Cardiac muscle cell (in vitro differentiated cells and primary cell): ENCODE data around the gene IGF2. TPM values are rescaled to one million over a fixed set of nuclear protein-coding genes. Genes with fewer than 3 reads are reported as not detected.
"Not testable (repeated sequence)": the region's sequence is repeated elsewhere in the genome, so short reads cannot be mapped to it uniquely, and the experiment has no call there.

Experiments
- DNase-seq, 2 donors: peaks; one replicate each; pipeline versions ENCODE4 v3.0.0 to v3.0.0-alpha.2; 2010 to 2017; ENCODE audit warnings: low read depth in 1 of 2, low spot score in 1 of 2
- H3K27ac ChIP-seq: fragments of 200-600 bp; sonication (generic); 2 replicates; pipeline ENCODE4 v1.5.1; 2016
- H3K27me3 ChIP-seq: fragments of 200-600 bp; sonication (generic); 2 replicates; pipeline ENCODE4 v1.6.0; 2016; ENCODE audit warnings: control low read depth
- H3K36me3 ChIP-seq: fragments of 200-600 bp; sonication (generic); 2 replicates; pipeline ENCODE4 v1.5.1; 2016; ENCODE audit warnings: control low read depth
- H3K4me1 ChIP-seq: fragments of 200-600 bp; sonication (generic); 2 replicates; pipeline ENCODE4 v1.8.1; 2017; ENCODE audit warnings: low read depth, mild to moderate bottlenecking, mixed run types
- H3K4me3 ChIP-seq: fragments of 200-600 bp; sonication (generic); 2 replicates; pipeline ENCODE4 v1.5.1; 2016; ENCODE audit warnings: mild to moderate bottlenecking
- H3K9me3 ChIP-seq: fragments of 200-600 bp; sonication (generic); 2 replicates; pipeline ENCODE4 v1.5.1; 2017; ENCODE audit warnings: low read depth, mild to moderate bottlenecking, control low read depth
- polyA plus RNA-seq: library from polyadenylated mRNA; unstranded; fragments of >200 nt; fragmentation: Nextera tagmentation; extraction: Ambion mirVana; gene quantifications from 2 replicates; pipeline ENCODE4 v1.2.1, GENCODE V29; 2016
- total RNA-seq: library from RNA; depleted of rRNA; stranded (reverse); fragments of >200 nt; gene quantifications from 2 replicates; pipeline ENCODE4 v1.2.3, GENCODE V29; 2016
- TF ChIP-seq, protein P1 (sequence below): IDR thresholded peaks from 2 replicates; pipeline ENCODE4 v1.5.1; 2012; ENCODE audit warnings: low read depth, mild to moderate bottlenecking, low read length

The IGF2 gene
- total and polyA plus RNA-seq, 2 experiments from 2014 or later: 91.4 to 155 TPM

DNA sequence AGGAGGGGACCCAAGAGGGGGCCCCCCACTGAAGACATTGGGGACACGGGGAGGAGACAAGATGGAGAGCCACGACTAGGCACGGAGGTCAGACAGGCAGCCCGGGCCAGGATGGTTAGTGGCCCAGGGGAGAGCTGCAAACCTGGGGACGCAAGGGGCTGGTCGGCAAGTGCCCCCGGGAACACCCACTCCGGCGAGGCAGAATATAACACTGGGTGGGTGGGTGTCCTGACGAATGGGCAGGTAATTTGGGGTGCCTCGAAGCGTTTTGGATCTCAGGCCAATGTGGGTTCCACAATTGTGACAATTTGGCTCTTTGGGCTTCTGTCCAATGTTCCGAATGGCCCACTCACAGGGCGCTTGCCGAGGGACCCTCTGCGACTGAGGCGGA, 9.9 kb downstream of the IGF2 start:
- no peaks in the 10 kb centered on the region for H3K9me3 ChIP-seq
- no peaks in the 10 kb centered on the region for H3K36me3 ChIP-seq
- H3K27ac ChIP-seq: no peak overlapping the region
- no peak overlapping the region for H3K4me3 ChIP-seq
- DNase-seq: no peak
- H3K4me1 ChIP-seq: no peaks in the 10 kb centered on the region
- TF ChIP-seq, protein P1, sequence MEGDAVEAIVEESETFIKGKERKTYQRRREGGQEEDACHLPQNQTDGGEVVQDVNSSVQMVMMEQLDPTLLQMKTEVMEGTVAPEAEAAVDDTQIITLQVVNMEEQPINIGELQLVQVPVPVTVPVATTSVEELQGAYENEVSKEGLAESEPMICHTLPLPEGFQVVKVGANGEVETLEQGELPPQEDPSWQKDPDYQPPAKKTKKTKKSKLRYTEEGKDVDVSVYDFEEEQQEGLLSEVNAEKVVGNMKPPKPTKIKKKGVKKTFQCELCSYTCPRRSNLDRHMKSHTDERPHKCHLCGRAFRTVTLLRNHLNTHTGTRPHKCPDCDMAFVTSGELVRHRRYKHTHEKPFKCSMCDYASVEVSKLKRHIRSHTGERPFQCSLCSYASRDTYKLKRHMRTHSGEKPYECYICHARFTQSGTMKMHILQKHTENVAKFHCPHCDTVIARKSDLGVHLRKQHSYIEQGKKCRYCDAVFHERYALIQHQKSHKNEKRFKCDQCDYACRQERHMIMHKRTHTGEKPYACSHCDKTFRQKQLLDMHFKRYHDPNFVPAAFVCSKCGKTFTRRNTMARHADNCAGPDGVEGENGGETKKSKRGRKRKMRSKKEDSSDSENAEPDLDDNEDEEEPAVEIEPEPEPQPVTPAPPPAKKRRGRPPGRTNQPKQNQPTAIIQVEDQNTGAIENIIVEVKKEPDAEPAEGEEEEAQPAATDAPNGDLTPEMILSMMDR: no peak
- no peaks in the 10 kb centered on the region for H3K27me3 ChIP-seq

DNA sequence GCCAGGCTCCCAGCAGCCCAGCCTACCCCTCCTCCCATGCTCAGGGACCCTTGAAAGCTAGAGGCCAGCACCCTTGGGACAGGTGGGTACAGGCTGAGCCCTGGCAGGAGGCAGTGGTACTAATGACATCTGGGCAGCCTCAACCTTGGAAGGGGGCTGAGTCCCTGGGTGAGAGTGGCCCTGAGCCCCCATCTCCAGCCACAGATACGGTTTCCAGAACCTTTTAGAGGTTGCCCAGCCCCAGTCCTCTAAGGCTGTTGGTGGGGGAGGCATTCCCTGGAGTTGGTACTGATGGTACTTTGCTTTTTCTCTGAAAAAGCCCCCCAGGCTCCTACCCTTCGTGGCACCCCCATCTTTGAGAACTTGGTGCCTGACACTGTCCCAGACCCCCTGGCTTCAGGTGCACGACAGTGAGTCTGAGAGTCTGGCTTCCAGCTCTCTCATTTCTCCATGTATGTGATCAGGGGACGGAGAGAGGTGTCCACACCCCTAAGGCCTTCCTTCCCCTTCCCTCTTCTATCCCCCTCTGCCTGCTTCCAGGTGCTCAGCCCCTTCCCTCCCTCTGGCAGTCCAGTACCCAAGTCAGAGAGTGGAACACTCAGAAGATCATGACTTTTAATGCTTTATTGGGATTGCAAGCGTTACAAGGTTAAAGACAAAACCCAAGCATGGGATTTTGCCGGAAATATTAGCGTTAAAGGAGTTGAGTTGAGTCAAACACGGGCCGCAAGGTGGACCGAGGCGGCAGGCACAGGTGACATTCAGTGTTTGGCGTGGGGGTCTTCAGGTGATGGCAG, 10.5 kb downstream of the IGF2 start:
- no peak overlapping the region for H3K27ac ChIP-seq
- no peaks in the 10 kb centered on the region for H3K36me3 ChIP-seq
- no peaks in the 10 kb centered on the region for H3K27me3 ChIP-seq
- no peak overlapping the region for H3K4me3 ChIP-seq
- DNase-seq: no peak
- no peaks in the 10 kb centered on the region for H3K9me3 ChIP-seq
- no peaks in the 10 kb centered on the region for H3K4me1 ChIP-seq
- TF ChIP-seq, protein P1: no peak

DNA sequence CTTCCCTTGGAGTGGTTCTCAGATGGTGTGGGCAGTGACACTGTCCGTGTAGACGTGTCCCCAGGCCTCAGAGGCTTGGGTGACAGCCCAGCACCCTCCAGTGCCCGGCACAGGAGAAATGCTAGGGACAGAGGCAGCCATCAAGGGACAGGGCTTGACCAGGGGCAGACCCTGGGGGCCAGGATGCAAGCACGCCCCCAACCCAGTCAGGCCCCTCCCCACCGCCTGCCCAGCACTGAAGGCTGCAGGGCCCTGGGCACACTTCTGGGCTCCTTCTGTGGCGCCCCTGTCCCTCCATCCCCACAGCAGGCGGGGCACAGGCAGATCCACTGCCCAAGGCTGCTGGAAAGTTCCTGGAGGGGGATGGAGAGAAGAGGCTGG, 11.1 kb downstream of the IGF2 start:
- H3K4me1 ChIP-seq: no peaks in the 10 kb centered on the region
- H3K36me3 ChIP-seq: no peaks in the 10 kb centered on the region
- no peaks in the 10 kb centered on the region for H3K27me3 ChIP-seq
- no peak overlapping the region for H3K27ac ChIP-seq
- no peaks in the 10 kb centered on the region for H3K9me3 ChIP-seq
- H3K4me3 ChIP-seq: no peak overlapping the region
- no peak for DNase-seq
- TF ChIP-seq, protein P1: no peak

DNA sequence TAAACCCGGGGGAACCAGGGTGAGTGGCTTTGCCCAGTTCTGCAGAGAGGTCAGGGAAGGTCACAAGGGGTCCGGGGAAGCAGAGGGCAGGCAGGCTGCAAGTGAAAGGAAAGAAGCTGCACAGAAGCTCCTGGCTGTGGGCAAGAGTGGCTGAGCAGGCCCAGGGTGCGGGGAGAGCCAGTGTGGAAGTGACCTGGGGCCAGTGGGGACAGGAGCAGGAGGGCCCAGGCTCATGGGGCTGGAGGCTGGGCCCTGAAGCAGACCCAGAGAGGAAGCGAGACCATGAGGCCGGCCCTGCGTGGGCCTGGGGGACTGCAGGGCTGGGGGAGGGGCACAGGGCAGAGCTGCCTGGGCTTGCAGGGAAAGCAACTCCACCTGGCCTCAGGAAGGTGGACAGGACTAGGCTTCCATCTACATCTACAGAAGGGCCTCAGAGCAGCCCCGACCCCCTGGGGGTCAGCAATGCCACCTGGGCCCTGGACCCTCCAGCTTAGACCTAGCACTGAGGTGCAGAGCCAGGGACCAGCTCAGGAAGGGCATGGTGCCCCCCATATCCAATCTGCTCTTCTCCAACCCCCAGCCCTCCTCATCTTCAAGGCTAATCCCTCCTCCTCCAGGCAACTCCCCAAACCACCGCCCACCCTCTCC, 11.6 kb downstream of the IGF2 start:
- no peaks in the 10 kb centered on the region for H3K27me3 ChIP-seq
- no peak overlapping the region for H3K4me3 ChIP-seq
- no peak overlapping the region for H3K27ac ChIP-seq
- no peaks in the 10 kb centered on the region for H3K36me3 ChIP-seq
- no peaks in the 10 kb centered on the region for H3K4me1 ChIP-seq
- H3K9me3 ChIP-seq: no peaks in the 10 kb centered on the region
- TF ChIP-seq, protein P1: no peak
- DNase-seq: no peak

DNA sequence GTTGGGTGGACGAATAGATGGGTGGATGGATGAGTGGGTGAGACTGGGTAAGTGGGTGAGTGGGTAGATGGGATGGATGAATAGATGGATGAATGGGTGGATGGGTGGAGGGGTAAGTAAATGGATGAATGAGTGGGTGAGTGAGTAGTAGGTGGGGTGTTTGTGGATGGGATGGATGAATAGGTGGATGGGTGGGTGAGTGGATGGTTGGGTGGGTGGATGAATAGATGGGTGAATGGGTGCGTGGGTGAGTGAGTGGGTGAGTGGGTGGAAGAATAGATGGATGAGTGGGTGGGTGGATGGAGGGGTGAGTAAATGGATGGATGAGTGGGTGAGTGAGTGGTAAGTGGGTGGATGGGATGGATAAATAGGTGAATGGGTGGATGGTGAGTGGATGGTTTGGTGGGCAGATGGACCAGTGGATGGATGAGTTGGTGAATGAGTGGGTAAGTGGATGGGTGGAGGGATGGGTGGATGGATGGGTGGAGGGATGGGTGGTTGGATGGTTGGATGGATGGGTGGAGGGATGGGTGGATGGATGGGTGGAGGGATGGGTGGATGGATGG, 12.6 kb downstream of the IGF2 start:
- H3K4me1 ChIP-seq: no peaks in the 10 kb centered on the region
- H3K27ac ChIP-seq: no peak overlapping the region
- no peak overlapping the region for H3K4me3 ChIP-seq
- no peak for DNase-seq
- TF ChIP-seq, protein P1: no peak
- no peaks in the 10 kb centered on the region for H3K9me3 ChIP-seq
- no peaks in the 10 kb centered on the region for H3K36me3 ChIP-seq
- H3K27me3 ChIP-seq: no peaks in the 10 kb centered on the region

DNA sequence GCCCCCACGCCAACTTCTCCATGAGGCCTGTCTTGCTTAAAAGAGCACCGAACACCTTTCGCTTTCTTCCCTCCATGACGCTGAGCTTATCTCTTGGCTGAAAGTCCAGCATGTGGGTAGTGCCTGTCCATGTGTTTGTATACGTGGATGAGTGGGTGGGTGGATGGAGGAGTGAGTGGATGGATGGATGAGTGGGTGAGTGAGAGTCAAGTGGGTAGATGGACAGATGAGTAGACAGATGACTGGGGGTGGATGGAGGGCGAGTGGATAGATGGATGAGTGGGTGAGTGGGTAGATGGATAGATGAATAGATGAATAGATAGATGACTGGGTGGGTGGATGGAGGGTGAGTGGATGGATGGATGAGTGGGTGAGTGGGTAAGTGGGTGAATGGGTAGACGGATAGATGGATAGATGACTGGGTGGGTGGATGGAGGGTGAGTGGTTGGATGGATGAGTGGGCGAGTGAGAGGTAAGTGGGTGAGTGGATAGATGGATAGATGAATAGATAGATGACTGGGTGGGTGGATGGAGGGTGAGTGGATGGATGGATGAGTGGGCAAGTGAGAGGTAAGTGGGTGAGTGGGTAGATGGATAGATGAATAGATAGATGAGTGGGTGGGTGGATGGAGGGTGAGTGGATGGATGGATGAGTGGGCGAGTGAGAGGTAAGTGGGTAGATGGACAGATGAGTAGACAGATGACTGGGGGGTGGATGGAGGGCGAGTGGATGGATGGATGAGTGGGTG, 14.3 kb downstream of the IGF2 start:
- H3K9me3 ChIP-seq, H3K27ac ChIP-seq, H3K4me1 ChIP-seq, H3K4me3 ChIP-seq, H3K36me3 ChIP-seq, H3K27me3 ChIP-seq, DNase-seq: not testable (repeated sequence)
